Ovary (tissue), 9 donors: ENCODE results near the gene ADAM20. TPM values are rescaled to one million over a fixed set of nuclear protein-coding genes. Genes with fewer than 3 reads are reported as not detected.

ENCODE experiments used
- DNase-seq, 5 donors: peaks; one replicate each; pipeline ENCODE4 v3.0.0-alpha.2; 2019 to 2020
- H3K27ac ChIP-seq, 2 donors: fragments of 200-600 bp; one replicate each; pipeline versions ENCODE4 v1.5.1 to v1.8.0; 2019 to 2022
- H3K27me3 ChIP-seq: fragments of 200-600 bp; one replicate; pipeline ENCODE4 v1.8.0; 2022
- H3K36me3 ChIP-seq: fragments of 200-600 bp; sonication (generic); one replicate; pipeline ENCODE4 v1.5.1; 2019
- H3K4me1 ChIP-seq: one replicate; pipeline ENCODE4 v1.8.1; 2013; ENCODE audit warnings: mild to moderate bottlenecking, moderate library complexity; ENCODE audit not compliant: insufficient read depth
- H3K4me3 ChIP-seq: fragments of 200-600 bp; sonication (generic); one replicate; pipeline ENCODE4 v1.5.1; 2017
- H3K9me3 ChIP-seq, 2 donors: fragments of 200-600 bp in 1 of 2; sonication (generic) in 1 of 2; one replicate each; pipeline versions ENCODE4 v1.5.1 to v1.8.1; 2013 to 2019; ENCODE audit warnings: mild to moderate bottlenecking in 1 of 2, moderate library complexity in 1 of 2
- CTCF ChIP-seq, 3 donors: fragments of 450-650 bp in 2 of 3; fragments of 200-600 bp in 1 of 3; IDR thresholded peaks; one replicate each; pipeline versions ENCODE4 v1.5.1 to v1.8.0; 2016 to 2022; ENCODE audit warnings: antibody characterized with exemption in 3 of 3, mild to moderate bottlenecking in 1 of 3
- EP300 ChIP-seq: sonication (generic); formaldehyde crosslinking; IDR thresholded peaks from one replicate; pipeline ENCODE4 v1.6.1; 2017; ENCODE audit warnings: antibody characterized with exemption
- POLR2A ChIP-seq: fragments of 450-650 bp; IDR thresholded peaks from one replicate; pipeline ENCODE4 v1.6.1; 2017; ENCODE audit warnings: antibody characterized with exemption, mild to moderate bottlenecking, moderate library complexity
- WGBS, 3 donors: extraction: QIAGEN DNeasy Blood & Tissue Kit in 1 of 3; methylation state at CpG; one replicate each; pipeline versions ENCODE4 v1.1.5 to v1.1.7; 2013 to 2017; 5-methylcytosine and 5-hydroxymethylcytosine counted together
- intact Hi-C, 4 donors: fragments of 100-400 bp; cut with DNase I; formaldehyde crosslinking; loops; one replicate each; pipeline versions ENCODE4 v1.11.0 to v1.15.1; 2022 to 2023
- polyA plus RNA-seq, 2 donors: library from polyadenylated mRNA; stranded (reverse); fragments of 200-250 nt in 1 of 2; fragments of 350-450 nt in 1 of 2; fragmentation: Illumina TruSeq in 1 of 2; extraction: RNeasy Lipid Tissue Mini Kit (QIAGEN cat#74804) in 1 of 2; gene quantifications; one replicate each; pipeline ENCODE4 v1.2.3, GENCODE V29; 2013 to 2014
- total RNA-seq, 7 donors: library from RNA; depleted of rRNA in 2 of 7; stranded (reverse); fragments of >200 nt in 2 of 7; fragmentation: NEBNext Ultra II Directional in 3 of 7; extraction: Animal tissue kit (Norgen Biotek cat#: 25700) in 3 of 7; gene quantifications; one replicate each; pipeline versions ENCODE4 v1.1.0 to v1.2.4, GENCODE V29; 2016 to 2023
- donor health status: DM: no; HTN: no; CAD: no; lungs with moderate emphysema.
- donor health status: DM: no; HTN: no; CAD: no.
- donor health status: Bipolar disorder and iron deficiency.
- donor health status: DM: yes; HTN: yes; CAD: no.
- donor health status: DM: no; HTN: no; CAD: no.
- donor health status: DM: yes; HTN: yes; CAD: no.

The ADAM20 gene
- total and polyA plus RNA-seq, 9 donors, result 0.11 to 2.5 (median 0.92) TPM

- H3K27ac ChIP-seq, result no peak overlapping the region
- no peaks in the 10 kb centered on the region for H3K4me1 ChIP-seq
- TF ChIP-seq CTCF (IDR thresholded peaks at IDR 0.05) (no peak), POLR2A (no peak), EP300 (no peak)
- H3K4me3 ChIP-seq, result no peak overlapping the region
- intact Hi-C loops, result no loop called here
- H3K36me3 ChIP-seq, result no peaks in the 10 kb centered on the region
- H3K9me3 ChIP-seq, result no peaks in the 10 kb centered on the region
- no peak for DNase-seq
- no peaks in the 10 kb centered on the region for H3K27me3 ChIP-seq
Measured at GRCh38 chr14:70525691-70526090, 9.1 kb downstream of the ADAM20 start.

GRCh38 chr14:70515811-70516210 is 19.0 kb downstream of the ADAM20 start:
- TF ChIP-seq EP300, result no peak
- no peak for TF ChIP-seq POLR2A
- TF ChIP-seq CTCF (IDR thresholded peaks at IDR 0.05), result no peak
- Histone ChIP-seq H3K4me3 (no peak overlapping the region), H3K4me1 (no peaks in the 10 kb centered on the region), H3K36me3 (no peaks in the 10 kb centered on the region), H3K9me3 (peaks cover 0 to 5% of the 10 kb centered on the region in 2 donors), H3K27ac (no peak overlapping the region), H3K27me3 (no peaks in the 10 kb centered on the region)
- intact Hi-C loops, result no loop called here
- DNase-seq, result no peak
- 93 to 97% (median 94%) methylated on average over 3 of the region's 3 CpGs for WGBS, 3 donors

GRCh38 chr14:70514168-70515069 is 20.4 kb downstream of the ADAM20 start:
- H3K4me3 ChIP-seq, result no peak overlapping the region
- WGBS, 3 donors, result 62 to 72% (median 66%) methylated on average over 4 of the region's 4 CpGs
- no peaks in the 10 kb centered on the region for H3K27me3 ChIP-seq
- H3K36me3 ChIP-seq, result no peaks in the 10 kb centered on the region
- no peak overlapping the region for H3K27ac ChIP-seq
- no peaks in the 10 kb centered on the region for H3K4me1 ChIP-seq
- TF ChIP-seq EP300 (no peak), POLR2A (no peak), CTCF (IDR thresholded peaks at IDR 0.05) (no peak)
- H3K9me3 ChIP-seq, result no peaks in the 10 kb centered on the region
- no peak for DNase-seq
- intact Hi-C loops, result no loop called here

GRCh38 chr14:70498191-70498590 is 36.6 kb downstream of the ADAM20 start:
- DNase-seq, result no peak
- Histone ChIP-seq H3K4me3 (no peak overlapping the region), H3K36me3 (no peaks in the 10 kb centered on the region), H3K27me3 (no peaks in the 10 kb centered on the region), H3K9me3 (no peaks in the 10 kb centered on the region), H3K4me1 (no peaks in the 10 kb centered on the region), H3K27ac (no peak overlapping the region)
- TF ChIP-seq POLR2A (no peak), CTCF (IDR thresholded peaks at IDR 0.05) (no peak), EP300 (no peak)
- intact Hi-C loops, result no loop called here
